Uterus (tissue), 4 donors: ENCODE results near the gene TRUB2. TPM values are rescaled to one million over a fixed set of nuclear protein-coding genes. Genes with fewer than 3 reads are reported as not detected.

Source experiments
- DNase-seq, 2 donors: peaks; one replicate each; pipeline ENCODE4 v3.0.0-alpha.2; 2019 to 2020
- H3K27ac ChIP-seq, 2 donors: fragments of 200-600 bp; sonication (generic); 1 replicate in 1 of 2; 2 replicates in 1 of 2; pipeline ENCODE4 v1.5.1; 2016 to 2018
- H3K27me3 ChIP-seq, 2 donors: fragments of 200-600 bp; sonication (generic); one replicate each; pipeline ENCODE4 v1.5.1; 2018 to 2019; ENCODE audit warnings: control low read depth in 1 of 2
- H3K36me3 ChIP-seq, 2 donors: fragments of 200-600 bp; sonication (generic); one replicate each; pipeline ENCODE4 v1.5.1; 2019; ENCODE audit warnings: control low read depth in 1 of 2
- H3K4me1 ChIP-seq, 2 donors: fragments of 200-600 bp; sonication (generic); one replicate each; pipeline ENCODE4 v1.5.1; 2018 to 2019; ENCODE audit warnings: control low read depth in 1 of 2
- H3K4me3 ChIP-seq, 2 donors: fragments of 200-600 bp; sonication (generic); 1 replicate in 1 of 2; 2 replicates in 1 of 2; pipeline ENCODE4 v1.5.1; 2018 to 2019; ENCODE audit warnings: mild to moderate bottlenecking in 1 of 2
- H3K9me3 ChIP-seq, 2 donors: fragments of 200-600 bp; sonication (generic); one replicate each; pipeline ENCODE4 v1.5.1; 2019; ENCODE audit warnings: control low read depth in 1 of 2
- CTCF ChIP-seq, 4 experiments: fragments of 200-600 bp in 2 of 4; fragments of 450-650 bp in 2 of 4; sonication (generic) in 2 of 4; IDR thresholded peaks; one replicate each; pipeline ENCODE4 v1.5.1; 2016 to 2019; ENCODE audit warnings: antibody characterized with exemption in 4 of 4, mild to moderate bottlenecking in 2 of 4, moderate library complexity in 1 of 4
- POLR2A ChIP-seq, 2 donors: fragments of 450-650 bp; IDR thresholded peaks; one replicate each; pipeline ENCODE4 v1.6.1; 2016; ENCODE audit warnings: antibody characterized with exemption in 2 of 2, mild to moderate bottlenecking in 1 of 2, moderate library complexity in 1 of 2
- intact Hi-C: fragments of 100-400 bp; cut with DNase I; formaldehyde crosslinking; loops from one replicate; pipeline ENCODE4 v1.15.1; 2023; ENCODE audit warnings: low total_unique reads
- total RNA-seq, 4 donors: library from RNA; depleted of rRNA in 3 of 4; stranded (reverse); fragments of >200 nt in 3 of 4; gene quantifications; one replicate each; pipeline versions ENCODE4 v1.1.0 to v1.2.4, GENCODE V29; 2014 to 2023
- donor health status: DM: yes; HTN: yes; CAD: no.

Gene TRUB2
- total RNA-seq, 4 donors from 2014 or later = 0.29 to 14.0 (median 9.7) TPM

GRCh38 chr9:128335161-128335560 is 12.9 kb upstream of the TRUB2 start:
- H3K9me3 ChIP-seq = no peaks in the 10 kb centered on the region
- no peak overlapping the region for H3K27ac ChIP-seq
- TF ChIP-seq CTCF (IDR thresholded peaks at IDR 0.05) (no peak), POLR2A (IDR thresholded peaks at IDR 0.05) (no peak)
- no peaks in the 10 kb centered on the region for H3K36me3 ChIP-seq
- intact Hi-C loops = no loop called here
- H3K4me1 ChIP-seq = no peaks in the 10 kb centered on the region
- DNase-seq = no peak
- H3K4me3 ChIP-seq = no peak overlapping the region
- H3K27me3 ChIP-seq = no peaks in the 10 kb centered on the region

GRCh38 chr9:128333451-128333869 is 11.2 kb upstream of the TRUB2 start:
- H3K9me3 ChIP-seq = no peaks in the 10 kb centered on the region
- H3K27ac ChIP-seq = no peak overlapping the region
- DNase-seq = no peak
- no peaks in the 10 kb centered on the region for H3K27me3 ChIP-seq
- no peaks in the 10 kb centered on the region for H3K4me1 ChIP-seq
- no peak overlapping the region for H3K4me3 ChIP-seq
- intact Hi-C loops = no loop called here
- H3K36me3 ChIP-seq = no peaks in the 10 kb centered on the region
- no peak for TF ChIP-seq CTCF (IDR thresholded peaks at IDR 0.05)
- TF ChIP-seq POLR2A (IDR thresholded peaks at IDR 0.05) = no peak

- H3K27me3 ChIP-seq = no peaks in the 10 kb centered on the region
- no peak for DNase-seq
- no peaks in the 10 kb centered on the region for H3K36me3 ChIP-seq
- intact Hi-C loops = no loop called here
- no peak for TF ChIP-seq POLR2A (IDR thresholded peaks at IDR 0.05)
- TF ChIP-seq CTCF (IDR thresholded peaks at IDR 0.05) = no peak
- H3K27ac ChIP-seq = no peak overlapping the region
- no peak overlapping the region for H3K4me3 ChIP-seq
- no peaks in the 10 kb centered on the region for H3K9me3 ChIP-seq
- H3K4me1 ChIP-seq = peaks cover 0 to 17% of the 10 kb centered on the region in 2 donors
These were observed 3.4 kb upstream of the TRUB2 start for GRCh38 chr9:128325629-128326028.

GRCh38 chr9:128324401-128324800 is 2.2 kb upstream of the TRUB2 start:
- TF ChIP-seq POLR2A (IDR thresholded peaks at IDR 0.05) = no peak
- TF ChIP-seq CTCF (IDR thresholded peaks at IDR 0.05) = no peak
- peaks cover 0 to 17% of the 10 kb centered on the region in 2 donors for H3K4me1 ChIP-seq
- H3K27ac ChIP-seq = no peak overlapping the region
- H3K4me3 ChIP-seq = no peak overlapping the region
- H3K9me3 ChIP-seq = no peaks in the 10 kb centered on the region
- intact Hi-C loops = no loop called here
- no peak for DNase-seq
- no peaks in the 10 kb centered on the region for H3K36me3 ChIP-seq
- H3K27me3 ChIP-seq = no peaks in the 10 kb centered on the region

- no peak for DNase-seq
- Histone ChIP-seq H3K4me1 (peaks cover 0 to 17% of the 10 kb centered on the region in 2 donors), H3K36me3 (no peaks in the 10 kb centered on the region), H3K9me3 (no peaks in the 10 kb centered on the region), H3K27me3 (no peaks in the 10 kb centered on the region), H3K4me3 (peak overlapping the region in 1 of 2 donors; percentile 95), H3K27ac (no peak overlapping the region)
- intact Hi-C loops = no loop called here
- TF ChIP-seq POLR2A (IDR thresholded peaks at IDR 0.05) = no peak
- TF ChIP-seq CTCF (IDR thresholded peaks at IDR 0.05) = no peak
These were observed 1.5 kb upstream of the TRUB2 start for GRCh38 chr9:128323791-128324190.
